ENCODE measurements around the gene MUS81. TPM values are rescaled to one million over a fixed set of nuclear protein-coding genes. Genes with fewer than 3 reads are reported as not detected.

The MUS81 gene
- total RNA-seq (2022) (74.1 and 74.6 TPM in 2 replicates), Bru-seq, nascent RNA (percentile 75 among the genes with signal in this experiment), BruChase-seq, experiment 1, labeled RNA remaining after a 2-hour chase (percentile 77 among the genes with signal in this experiment), BruChase-seq, experiment 2, labeled RNA remaining after a 6-hour chase (percentile 83 among the genes with signal in this experiment)
- long read RNA-seq, transcript MUS81-201 (16 exons, 2,392 nt), result major isoform, 57 of 109 reads
- long read RNA-seq, partial matches to known transcripts, result 10 of 109 reads
- long read RNA-seq, other reads (novel, unspliced or antisense), result 40 of 109 reads

- peaks cover 4% of the 10 kb centered on the region; the same call in 1 of the 2 replicates for H3K36me3 ChIP-seq (ENCODE audit: control insufficient read depth, insufficient read depth, low read length)
- H3K27me3 ChIP-seq (replicated peaks; ENCODE audit: control insufficient read depth, insufficient read depth, low read length), result no peaks in the 10 kb centered on the region
- ChIA-PET CTCF (interaction anchor here (0.5 to 7.7 kb wide), 40 partner anchors 9 to 555 kb away, joined by 3 to 241 read pairs (median 4); partner anchors contain the start of genes BANF1, CCDC85B, CTSW and EIF1AD), POLR2A (interaction anchor here (0.6 to 3.0 kb wide), 20 partner anchors 8 to 255 kb away, joined by 3 to 43 read pairs (median 6); partner anchors contain the start of genes BANF1, CCDC85B, FIBP and OVOL1)
- H3K4me3 ChIP-seq (ENCODE audit: low read depth, low read length), result peak within 1 kb of the TSS; percentile 87
- peaks cover 15% of the 10 kb centered on the region for H3K4me1 ChIP-seq
- H3K9me3 Mint-ChIP-seq (ENCODE audit: unreplicated experiment), result no peaks in the 10 kb centered on the region
- peak; percentile 96 to 97 for DNase-seq
- H3K36me3 Mint-ChIP-seq (ENCODE audit: insufficient read depth, unreplicated experiment), result peaks cover 79% of the 10 kb centered on the region
- TF ChIP-seq CTCF (IDR thresholded peaks at IDR 0.05; ENCODE audit: insufficient read depth in 1 of 2, low read depth in 1 of 2, low read length in 1 of 2, severe bottlenecking in 1 of 2, unreplicated experiment in 1 of 2), result peak; percentile 85 to 95
- peak within 1 kb of the TSS; percentile 95 for H3K27ac Mint-ChIP-seq (ENCODE audit: unreplicated experiment)
- peaks cover 19% of the 10 kb centered on the region for H3K4me1 Mint-ChIP-seq (ENCODE audit: low read depth, unreplicated experiment)
- no peaks in the 10 kb centered on the region for H3K27me3 Mint-ChIP-seq (ENCODE audit: insufficient read depth, unreplicated experiment)
- TSS peak; percentile 45 for BruUV-seq (replicated peaks)
- H3K9me3 ChIP-seq, result no peaks in the 10 kb centered on the region
- peak within 1 kb of the TSS; percentile 97 for H3K4me3 Mint-ChIP-seq (ENCODE audit: unreplicated experiment)
- intact Hi-C loops (cut with micrococcal nuclease; ENCODE audit: unreplicated experiment), result loop anchor here (1.0 kb wide), 2 partner anchors 28 to 142 kb away; partner anchors contain the start of genes BANF1, EIF1AD and FIBP
Measured at GRCh38 chr11:65860278-65861164, at the start of gene MUS81. Gene MUS81 (plus strand): TSS chr11:65860433. CDS start chr11:65860754, 321 bp downstream.

GRCh38 chr11:65811764-65812475, 48.3 kb upstream of the MUS81 start:
- DNase-seq, result no peak
- H3K4me3 Mint-ChIP-seq (ENCODE audit: unreplicated experiment), result no peak overlapping the region
- intact Hi-C loops (cut with micrococcal nuclease; ENCODE audit: unreplicated experiment), result no loop called here
- H3K27ac Mint-ChIP-seq (ENCODE audit: unreplicated experiment), result no peak overlapping the region
- peaks cover 9% of the 10 kb centered on the region for H3K9me3 Mint-ChIP-seq (ENCODE audit: unreplicated experiment)
- CTCF ChIA-PET, result interaction anchor here (0.5 to 1.2 kb wide), 5 partner anchors 9 to 73 kb away, joined by 3 to 8 read pairs (median 4); partner anchors contain the start of gene AP5B1
- Histone ChIP-seq H3K4me3 (ENCODE audit: low read depth, low read length) (no peak overlapping the region), H3K36me3 (ENCODE audit: control insufficient read depth, insufficient read depth, low read length) (no peaks in the 10 kb centered on the region), H3K9me3 (no peaks in the 10 kb centered on the region), H3K27me3 (replicated peaks; ENCODE audit: control insufficient read depth, insufficient read depth, low read length) (no peaks in the 10 kb centered on the region), H3K4me1 (peaks cover 35% of the 10 kb centered on the region)
- H3K4me1 Mint-ChIP-seq (ENCODE audit: low read depth, unreplicated experiment), result peaks cover 39% of the 10 kb centered on the region
- H3K36me3 Mint-ChIP-seq (ENCODE audit: insufficient read depth, unreplicated experiment), result peaks cover 18% of the 10 kb centered on the region
- H3K27me3 Mint-ChIP-seq (ENCODE audit: insufficient read depth, unreplicated experiment), result peaks cover 2% of the 10 kb centered on the region
- POLR2A ChIA-PET, result interaction anchor here (0.6 to 0.7 kb wide), 2 partner anchors 23 to 47 kb away, joined by 3 to 5 read pairs; no protein-coding TSS in a partner anchor
- no peak for TF ChIP-seq CTCF (IDR thresholded peaks at IDR 0.05; ENCODE audit: insufficient read depth in 1 of 2, low read depth in 1 of 2, low read length in 1 of 2, severe bottlenecking in 1 of 2, unreplicated experiment in 1 of 2)
- no TSS peak for BruUV-seq (replicated peaks)
